ENCODE results near the gene CACNA2D4.

Gene CACNA2D4

DNA sequence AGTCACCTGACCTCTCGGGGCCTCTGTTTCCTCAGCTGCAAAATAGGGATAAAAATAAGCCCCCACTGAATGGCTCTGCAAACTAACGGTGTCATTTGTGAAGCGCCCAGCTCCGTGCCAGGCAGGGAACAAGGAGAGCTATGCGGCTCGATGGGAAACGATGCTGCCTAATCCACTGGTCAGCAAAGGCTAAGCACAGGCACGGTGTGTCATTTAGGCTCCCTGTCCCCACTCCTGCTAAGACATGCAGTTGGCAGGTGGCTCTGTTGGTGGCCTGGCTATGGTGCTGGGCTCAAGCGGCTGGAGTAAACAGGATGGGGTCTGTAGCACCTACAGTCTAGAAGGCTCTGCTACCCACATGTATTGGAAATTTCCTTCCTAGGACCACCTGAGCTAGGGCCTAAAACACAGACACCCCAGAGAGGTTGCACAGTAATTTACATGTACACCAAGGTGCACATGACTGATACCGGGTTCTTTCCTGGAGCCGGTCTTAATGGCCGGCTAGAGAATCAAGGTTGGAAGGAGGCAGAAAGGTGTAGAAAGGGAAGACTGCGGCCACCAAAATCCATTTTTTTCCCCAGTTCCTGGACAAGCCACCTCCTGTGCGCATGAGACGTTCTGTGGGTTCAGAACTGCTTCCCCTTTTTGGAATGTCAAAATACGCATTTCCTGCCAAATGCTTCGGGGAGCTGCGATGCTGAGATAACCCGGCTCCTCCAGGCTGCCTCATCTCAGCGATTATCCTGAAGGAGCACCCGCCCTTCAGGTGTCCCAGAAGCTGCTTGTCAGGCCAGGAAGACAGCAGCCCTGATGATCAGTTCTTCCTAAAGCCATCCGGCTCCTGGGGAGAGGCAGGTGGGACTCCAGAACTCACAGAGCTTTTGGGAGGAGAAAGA is 1.0 kb downstream of the CACNA2D4 start:
- DNase-seq (ENCODE audit: low read depth) = no peak

DNA sequence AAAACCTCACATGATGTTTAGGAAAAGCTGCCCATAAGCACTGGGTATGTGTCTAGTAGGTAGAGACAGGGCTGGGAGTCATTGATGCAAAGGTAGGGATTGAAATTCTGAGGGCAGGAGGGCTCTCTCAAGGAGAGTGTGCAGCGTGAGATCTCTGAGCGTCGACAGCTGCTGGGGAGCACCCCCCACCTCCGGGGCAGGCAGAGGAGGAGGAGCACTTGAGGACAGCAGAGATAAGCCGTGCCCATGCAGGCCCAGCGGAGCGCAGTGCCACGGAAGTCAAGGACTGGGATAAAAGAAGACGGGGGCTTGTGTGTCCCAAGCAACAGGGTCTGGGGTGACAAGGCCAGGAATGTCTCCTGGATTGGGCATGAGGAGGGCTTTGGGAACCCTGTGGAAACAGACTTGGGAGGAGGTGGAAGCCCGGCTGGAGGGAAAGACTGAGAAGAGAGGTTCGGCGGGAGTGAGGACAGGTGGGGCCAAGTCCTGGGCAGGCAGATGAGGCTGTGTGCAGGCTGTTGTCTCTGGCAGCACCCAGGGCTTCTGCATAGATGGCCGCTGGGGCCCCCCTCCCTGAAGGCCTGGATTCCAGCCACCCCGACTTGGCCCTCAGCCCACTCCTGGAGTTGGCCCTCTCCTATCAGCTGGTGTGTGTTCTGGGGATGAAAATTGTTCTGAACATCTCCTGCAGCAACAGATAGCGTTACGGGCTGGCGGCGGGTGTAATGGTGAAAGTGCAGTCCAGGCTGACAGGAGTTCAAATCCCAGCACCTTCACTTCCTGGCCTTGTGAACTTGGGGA is 1.9 kb downstream of the CACNA2D4 start:
- DNase-seq (ENCODE audit: low read depth) = no peak

DNA sequence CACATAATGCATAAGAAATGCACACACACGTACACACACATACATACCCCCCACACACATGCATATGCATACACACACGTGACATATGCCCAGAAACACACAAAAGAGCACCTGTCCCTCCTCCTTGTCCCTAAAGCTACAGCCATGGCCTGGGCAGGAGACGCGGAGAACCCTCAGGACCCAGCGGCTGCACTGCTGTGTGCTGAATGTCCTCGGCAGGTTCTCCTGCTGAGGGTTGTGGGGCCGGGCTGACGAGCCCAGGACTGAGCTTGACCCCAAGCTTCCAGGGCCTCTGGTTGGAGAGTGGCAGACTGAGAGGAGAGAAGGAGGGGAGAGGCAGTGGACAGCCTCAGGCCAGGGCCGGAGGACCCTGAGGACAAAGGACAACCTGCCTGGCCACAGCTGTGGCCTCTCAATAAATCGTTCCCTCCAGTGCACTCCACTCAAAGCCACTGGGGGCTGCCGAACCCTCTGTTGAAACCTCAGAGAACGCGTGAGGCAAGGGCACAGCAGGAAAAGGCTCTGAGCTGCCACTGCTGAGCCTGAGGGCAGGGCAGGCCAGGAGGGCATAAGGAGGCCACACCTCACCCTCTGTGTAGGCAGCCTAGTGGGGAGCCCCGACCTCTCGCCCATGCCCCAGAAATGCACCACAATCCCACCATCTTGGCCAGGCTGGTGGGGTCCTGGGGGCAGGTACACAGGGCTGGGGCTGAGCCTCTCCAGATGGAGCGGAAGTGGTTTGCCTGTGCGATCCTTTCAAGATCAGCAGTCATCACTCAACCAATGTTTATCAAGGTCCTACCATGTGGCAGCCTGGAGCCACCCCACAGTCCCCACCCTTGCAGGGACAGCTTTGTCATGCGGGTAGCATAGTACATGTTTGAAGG is 3.1 kb downstream of the CACNA2D4 start:
- no peak for DNase-seq (ENCODE audit: low read depth)

DNA sequence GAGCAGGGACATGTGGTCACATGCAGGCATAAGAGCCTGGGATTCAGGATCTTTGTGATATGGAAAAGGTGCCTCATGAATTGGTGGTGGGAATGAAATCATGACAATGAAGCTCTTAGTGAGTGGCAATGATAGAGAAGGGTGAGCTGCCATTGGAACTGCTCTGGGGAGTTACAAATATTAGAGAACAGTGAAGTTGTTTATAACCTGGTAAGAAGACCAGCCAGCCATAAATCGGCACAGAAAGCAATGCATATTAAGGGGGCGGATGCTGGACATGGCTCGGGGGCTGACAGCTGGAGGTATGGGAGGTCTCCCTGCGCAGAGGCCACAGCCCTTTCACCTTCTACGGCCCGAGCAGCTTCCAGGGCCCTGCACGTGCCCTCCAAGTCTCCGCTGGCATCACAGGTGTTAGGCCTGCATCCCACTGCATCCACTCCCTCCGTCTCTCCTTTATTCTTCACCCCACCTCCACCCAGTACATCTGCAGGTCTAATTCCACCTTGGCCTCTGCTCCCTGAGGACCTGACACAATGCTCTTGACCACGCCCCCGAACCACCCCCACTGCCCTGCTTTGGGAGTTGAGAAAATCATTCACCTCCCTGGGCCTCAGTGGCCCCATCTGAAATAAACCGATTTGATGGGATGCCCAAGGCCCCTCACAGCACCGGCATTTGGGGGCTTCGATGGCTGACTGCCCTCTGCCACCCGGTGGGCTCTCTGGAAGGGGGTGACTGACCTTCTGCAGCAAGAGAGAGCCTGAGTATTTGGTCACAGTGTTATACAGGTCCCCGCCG is 4.1 kb downstream of the CACNA2D4 start:
- DNase-seq (ENCODE audit: low read depth) = no peak

DNA sequence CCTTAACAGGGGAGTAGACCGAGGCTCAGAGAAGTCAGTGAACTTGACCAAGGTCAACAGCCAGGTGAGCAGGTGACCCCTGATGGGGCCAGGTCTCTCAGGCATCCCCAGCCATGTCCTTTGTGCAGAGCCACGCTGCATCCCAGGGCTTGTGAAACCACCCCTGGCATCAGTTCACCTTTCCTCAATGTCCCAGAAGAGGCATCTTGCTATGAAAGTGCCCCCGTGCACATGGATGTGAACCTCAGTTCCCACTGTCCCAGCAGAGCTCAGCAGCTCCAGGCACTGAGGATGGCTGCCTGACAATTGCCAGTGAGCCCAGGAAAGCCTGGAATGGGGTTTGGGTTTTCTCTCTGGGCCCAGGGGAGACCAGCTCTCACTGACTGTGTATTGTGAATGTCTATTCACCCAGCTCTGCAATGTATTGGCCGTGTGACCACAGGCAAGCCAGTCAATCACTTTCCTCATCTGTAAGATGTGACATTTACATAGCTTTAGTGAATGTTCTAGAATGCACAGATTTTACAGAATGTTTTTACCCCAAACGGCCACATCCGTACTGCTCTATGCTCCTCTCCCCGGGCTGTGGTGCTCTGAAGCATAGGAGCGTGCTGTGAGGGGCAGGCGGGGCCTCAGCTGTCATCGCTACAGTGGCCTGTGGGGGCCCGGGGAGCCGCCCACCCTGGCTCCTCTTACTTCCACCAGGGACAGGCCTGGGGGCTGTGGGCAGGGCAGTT is 4.9 kb downstream of the CACNA2D4 start:
- DNase-seq (ENCODE audit: low read depth) = no peak

DNA sequence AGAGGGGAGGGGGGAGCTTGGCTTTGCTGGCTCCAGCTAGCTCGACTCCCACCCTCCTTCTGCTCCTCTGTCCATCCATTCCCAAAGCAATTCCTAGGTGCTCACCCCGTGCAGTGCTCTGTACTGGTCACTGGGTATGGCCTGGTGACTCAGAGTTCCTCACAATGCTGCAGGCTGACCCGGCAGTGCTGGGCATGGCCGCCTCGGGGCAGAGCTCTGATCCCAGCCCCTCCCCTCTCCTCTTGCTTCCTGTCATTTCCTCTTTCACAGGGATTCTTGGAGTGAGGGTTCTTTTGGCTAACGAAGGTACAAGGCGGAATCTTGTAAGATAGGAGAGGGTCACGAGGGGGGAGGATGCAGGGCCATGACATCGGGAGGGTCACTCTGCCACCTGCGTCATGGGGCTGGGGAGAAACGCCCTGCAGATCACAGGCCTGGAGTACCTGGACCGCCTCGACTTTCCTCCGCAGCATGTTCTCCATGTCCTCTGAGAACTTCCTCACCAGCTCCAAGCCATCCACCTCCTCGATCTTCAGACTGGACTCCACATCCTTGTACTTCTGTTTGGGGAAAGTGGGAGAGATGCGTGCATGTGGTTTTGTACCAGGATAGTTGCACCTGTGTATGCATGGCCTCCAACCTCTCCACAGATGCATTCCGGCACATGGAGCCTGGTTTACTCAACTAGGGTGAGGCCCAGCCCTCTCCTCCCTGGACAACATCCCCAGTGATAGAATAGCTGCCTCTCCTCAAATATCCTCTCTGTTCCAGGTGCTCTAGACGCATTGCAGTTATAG is 5.7 kb downstream of the CACNA2D4 start:
- DNase-seq (ENCODE audit: low read depth) = peak; percentile 7

DNA sequence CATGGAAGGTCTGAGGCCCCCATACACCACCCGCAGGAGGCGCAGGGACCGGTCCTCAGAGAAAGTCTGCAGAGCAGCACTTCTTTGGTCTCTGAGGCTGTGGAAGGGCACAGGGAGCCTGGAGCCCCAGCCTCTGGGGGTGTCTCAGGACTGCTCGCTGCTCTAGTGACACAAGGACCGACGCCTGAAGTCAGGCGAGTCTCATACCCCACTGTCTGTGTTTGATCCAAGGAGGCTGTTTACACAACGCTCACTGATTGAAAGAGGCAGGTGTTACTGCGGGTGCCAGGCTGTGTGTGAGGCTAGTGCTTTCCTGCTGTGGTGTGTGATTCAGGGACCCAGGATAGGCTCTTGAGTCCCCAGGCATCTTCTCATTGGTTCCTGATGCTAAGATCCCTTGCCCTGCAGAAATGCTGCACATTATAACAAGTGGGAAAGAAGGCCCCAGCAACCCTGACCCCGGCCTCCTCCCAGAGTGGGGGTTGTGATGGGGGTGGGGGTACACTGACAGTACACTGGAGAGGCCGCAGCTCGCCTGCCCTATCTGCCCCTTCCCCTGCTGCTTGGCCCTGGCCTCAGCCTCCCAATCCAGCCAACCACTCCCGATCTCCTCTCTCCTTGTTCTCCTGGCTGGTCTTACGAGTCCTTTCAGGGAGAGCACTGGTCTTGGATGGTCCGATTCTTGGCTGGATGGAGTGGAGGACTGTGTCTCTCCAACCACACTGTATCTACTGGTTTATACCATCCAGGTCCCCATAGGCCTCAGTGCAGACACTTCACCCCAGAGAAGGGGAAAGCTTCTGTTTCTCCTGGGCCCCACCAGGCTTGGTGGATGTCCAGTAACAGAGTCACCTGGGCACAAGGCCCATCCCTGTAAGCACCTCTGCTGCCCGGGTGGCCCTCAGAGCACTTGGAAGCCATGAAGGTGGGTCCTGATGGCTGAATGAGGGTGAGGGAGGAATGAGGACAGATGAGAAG is 6.6 kb downstream of the CACNA2D4 start:
- no peak for DNase-seq (ENCODE audit: low read depth)

DNA sequence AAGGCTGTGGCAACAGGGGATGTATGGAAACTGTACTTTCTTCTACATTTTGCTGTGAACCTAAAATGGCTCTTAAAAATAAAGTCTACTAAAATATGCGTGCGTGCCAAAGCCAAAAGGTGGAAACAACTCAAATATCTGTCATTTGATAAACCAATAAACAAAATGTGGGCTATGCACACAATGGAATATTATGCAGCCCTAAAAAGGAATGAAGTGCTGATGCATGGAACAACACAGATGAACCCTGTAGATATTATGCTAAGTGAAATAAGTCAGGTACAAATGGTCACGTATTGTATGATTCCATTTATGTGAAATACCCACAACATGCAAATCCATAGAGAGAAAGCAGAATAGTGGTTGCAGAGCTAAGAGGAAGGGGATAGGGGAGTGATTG is 8.0 kb downstream of the CACNA2D4 start:
- no peak for DNase-seq (ENCODE audit: low read depth)

DNA sequence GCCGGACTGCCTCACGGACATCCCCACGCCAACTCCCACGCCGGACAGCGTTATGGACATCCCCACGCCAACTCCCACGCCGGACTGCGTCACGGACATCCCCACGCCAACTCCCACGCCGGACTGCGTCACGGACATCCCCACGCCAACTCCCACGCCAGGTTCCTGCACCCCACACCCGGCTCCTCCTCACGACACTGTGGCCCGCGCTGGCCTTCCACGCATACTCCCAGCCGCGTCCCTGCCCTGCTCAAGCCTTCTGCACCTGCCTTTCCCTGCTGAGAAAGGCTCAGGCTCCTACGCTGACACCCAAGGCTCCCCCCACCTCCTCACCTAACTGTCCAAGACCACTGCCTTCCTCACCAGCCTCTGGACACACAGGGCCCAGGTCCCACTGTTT is 9.7 kb downstream of the CACNA2D4 start:
- DNase-seq (ENCODE audit: low read depth) = no peak

DNA sequence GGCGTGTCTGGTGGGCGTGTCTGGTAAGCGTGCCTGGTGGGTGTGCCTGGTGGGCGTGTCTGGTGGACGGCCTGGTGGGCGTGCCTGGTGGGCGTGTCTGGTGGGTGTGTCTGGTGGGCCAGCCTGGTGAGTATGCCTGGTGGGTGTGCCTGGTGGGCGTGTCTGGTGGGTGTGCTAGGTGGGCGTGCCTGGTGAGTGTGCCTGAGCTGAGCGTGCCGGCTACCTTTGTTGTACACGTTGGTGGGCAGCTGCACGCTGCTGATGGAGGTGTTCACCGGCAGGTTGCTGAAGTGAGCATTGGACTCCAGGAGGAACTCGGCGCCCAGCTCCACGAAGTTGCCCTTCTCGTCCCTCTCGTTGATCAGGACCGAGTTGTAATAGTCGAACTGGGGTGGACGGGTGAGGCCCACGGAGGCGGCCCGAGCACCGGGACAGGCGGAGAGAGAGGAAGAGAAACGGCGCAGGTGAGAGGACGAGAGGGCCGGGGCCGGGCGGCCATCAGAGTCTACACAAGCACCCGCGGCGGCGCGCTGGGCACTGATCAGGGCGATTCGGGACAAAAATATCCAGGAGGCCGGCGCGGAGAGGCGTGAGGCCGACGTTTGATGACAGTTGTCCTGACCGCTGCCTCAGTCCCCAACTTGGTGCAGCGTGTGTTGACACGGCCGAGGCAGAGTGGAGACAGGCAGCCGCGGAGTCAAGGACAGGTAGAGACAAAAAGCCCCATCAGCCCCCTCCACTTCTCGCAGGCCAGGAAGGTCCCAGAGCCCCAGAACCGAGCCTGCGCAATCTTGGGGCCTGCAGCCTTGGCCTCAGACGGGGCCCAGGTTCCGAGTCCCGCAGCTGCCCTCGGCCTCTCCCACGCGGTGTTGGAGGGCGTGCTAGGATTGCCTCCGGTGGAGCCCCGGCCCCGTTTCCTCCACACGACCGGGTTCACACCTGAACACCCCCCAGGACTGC is 10.5 kb downstream of the CACNA2D4 start:
- DNase-seq (ENCODE audit: low read depth) = no peak

DNA sequence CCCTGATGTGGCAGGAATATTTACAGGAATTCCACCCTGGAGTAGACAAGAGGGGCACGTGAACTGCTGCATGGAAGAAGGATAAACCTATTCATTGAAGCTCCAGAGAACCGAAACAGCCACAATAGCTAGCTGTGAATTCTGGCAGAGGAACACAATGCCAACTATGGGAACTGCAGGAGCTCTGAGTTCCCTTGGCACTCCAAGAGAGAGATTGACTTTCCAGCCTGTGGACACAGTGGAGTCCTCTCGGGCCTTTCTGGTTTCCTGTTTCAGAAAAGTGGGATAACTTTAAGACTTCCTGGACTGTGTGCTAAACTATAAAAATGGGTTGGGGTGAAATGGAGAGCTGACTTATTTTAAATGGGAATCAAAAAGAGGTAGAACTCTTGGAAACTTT is 11.9 kb downstream of the CACNA2D4 start:
- no peak for DNase-seq (ENCODE audit: low read depth)

DNA sequence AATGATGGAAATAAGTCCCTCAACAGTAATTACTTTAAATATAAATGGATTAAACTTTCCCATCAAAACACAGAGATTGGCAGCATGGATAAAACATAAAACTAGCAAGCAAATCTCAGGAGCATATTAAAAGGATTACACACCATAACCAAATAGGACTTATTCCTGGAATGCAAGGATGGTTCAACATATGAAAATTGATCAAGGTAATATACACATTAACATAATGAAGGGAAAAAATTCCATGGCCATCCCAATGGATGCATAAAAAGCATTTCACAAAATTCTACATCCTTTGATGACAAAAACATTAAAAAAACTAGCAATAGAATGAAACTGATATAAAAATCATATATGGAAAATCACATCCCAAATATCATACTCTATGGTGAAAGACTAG is 13.6 kb downstream of the CACNA2D4 start:
- DNase-seq (ENCODE audit: low read depth) = no peak

DNA sequence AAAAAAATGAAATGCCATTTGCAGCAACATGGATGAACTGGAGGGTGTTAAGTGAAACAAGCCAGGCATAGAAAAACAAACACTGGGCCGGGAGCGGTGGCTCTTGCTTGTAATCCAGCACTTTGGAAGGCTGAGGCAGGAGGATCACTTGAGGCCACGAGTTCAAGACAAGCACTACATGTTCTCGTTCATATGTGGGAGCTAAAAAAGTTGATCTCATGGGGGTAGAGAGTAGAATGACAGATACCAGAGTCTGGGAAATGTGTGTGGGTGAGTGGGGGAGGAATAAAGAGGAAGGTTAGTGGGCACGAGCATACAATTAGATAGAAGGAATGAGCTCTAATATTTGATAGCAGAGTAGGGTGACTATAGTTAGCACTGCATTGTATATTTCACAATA is 21.5 kb downstream of the CACNA2D4 start:
- DNase-seq (ENCODE audit: low read depth) = no peak

DNA sequence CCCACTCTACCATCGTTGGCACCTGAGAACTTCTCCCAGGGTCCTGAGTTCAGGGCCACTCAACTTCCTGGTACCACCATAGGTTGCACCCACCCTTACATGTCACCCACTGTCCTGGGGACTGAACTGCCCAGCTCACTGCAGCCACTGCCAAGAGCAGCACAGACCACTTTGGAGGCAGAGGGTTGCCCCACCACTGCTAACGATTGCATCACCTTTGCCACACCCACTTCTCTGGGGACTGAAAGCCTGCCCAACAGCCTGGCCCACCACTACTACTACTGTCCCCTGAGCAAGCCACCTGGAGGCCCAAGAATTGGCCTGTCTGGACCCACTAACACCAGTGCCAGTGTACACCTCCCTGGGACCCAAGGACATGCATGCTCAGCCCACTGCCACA is 27.6 kb downstream of the CACNA2D4 start:
- DNase-seq (ENCODE audit: low read depth) = no peak

DNA sequence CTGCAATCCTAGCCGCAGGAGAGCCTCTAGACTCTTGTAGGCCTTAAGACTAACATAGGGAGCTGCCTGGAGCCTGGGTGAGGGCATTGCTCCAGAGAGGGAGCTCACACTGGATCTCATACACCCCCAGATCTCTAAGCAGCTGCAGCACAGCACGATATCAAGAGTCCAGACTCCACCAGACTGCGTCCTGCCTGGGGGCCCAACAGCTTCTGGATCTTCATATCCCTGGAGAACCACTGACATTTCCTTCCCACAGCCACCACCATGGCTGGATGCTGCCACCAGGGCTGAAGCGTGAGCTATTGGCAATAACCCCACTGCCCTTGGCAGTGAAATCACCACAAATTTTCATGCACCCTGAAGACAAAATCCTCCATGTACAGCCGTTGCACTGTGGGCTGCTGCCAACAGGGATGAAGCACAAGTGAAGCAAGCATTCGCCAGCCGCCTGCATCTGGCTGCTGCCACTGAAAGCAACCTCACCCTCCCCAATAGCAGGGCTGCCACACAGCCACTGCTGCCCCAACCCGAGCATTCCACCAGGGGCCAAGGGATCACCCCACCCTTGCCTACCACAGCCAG is 28.2 kb downstream of the CACNA2D4 start:
- DNase-seq (ENCODE audit: low read depth) = no peak

DNA sequence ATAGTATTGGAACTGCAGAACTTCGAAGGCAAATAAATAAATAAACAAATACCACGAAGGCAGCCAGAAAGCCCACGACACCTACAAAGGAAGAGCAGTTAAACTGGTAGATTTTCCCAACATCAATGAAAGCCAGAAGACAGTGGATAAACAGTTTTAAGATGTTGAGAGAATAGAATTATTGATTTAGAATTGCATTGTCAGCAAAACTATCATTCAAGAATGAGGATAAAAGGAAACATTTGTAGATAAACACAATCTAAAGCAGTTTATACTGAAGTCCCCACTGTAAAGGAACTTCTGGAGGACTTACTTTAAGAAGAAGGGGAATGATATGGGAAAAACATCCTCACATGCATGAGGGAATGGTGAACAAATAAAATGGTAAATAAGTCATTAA is 29.5 kb downstream of the CACNA2D4 start:
- DNase-seq (ENCODE audit: low read depth) = no peak

DNA sequence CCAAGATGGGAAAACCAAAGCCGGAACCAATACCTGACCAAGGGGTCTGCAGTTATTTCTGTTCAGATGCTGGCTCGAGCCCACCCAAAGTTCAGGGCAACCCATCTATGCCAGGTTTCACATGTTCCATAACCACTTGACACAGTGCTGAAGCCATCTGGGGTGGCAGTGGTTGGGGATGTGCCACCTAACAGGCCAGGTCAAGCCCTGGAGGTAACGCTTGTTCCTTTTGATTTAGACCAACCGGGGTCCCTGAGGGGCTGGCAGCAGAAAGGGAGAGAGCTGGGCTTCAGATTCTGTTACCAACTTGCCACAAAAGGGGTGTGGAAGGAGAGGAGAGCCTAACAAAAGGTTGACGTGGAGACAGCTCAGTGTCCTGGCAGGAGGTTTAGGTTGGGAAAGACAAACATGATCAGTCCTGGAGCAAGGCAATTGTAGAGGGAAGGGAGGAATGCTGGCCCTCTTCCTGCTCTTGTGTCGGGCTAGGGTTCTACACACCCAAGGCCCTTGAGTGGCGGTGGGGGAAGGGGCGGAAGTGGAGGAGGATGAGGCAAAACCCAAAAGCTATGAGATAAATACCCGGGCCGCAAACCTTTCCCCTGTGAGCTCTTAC is 31.9 kb downstream of the CACNA2D4 start:
- DNase-seq (ENCODE audit: low read depth) = no peak
